Measurements from ENCODE around the gene ILDR1. TPM values are rescaled to one million over a fixed set of nuclear protein-coding genes. Genes with fewer than 3 reads are reported as not detected.

The ILDR1 gene
- total and polyA plus RNA-seq, 8 donors, result 4.1 to 9.8 (median 5.3) TPM

- no peak overlapping the region for H3K4me3 ChIP-seq
- no peak overlapping the region for H3K27ac ChIP-seq
- H3K27me3 ChIP-seq, result no peaks in the 10 kb centered on the region
- no peaks in the 10 kb centered on the region for H3K36me3 ChIP-seq
- peaks cover 0 to 13% of the 10 kb centered on the region in 2 donors for H3K4me1 ChIP-seq
- ATAC-seq (peak; percentile 33), DNase-seq (peak in 1 of 4 donors; percentile 10)
- intact Hi-C loops (cut with DNase I), result no loop called here
- no peak for TF ChIP-seq CTCF (IDR thresholded peaks at IDR 0.05)
- no peaks in the 10 kb centered on the region for H3K9me3 ChIP-seq
Observed at GRCh38 chr3:122004107-122004506, 17.9 kb downstream of the ILDR1 start.

GRCh38 chr3:122003606-122004005 lies 18.4 kb downstream of the ILDR1 start:
- Histone ChIP-seq H3K4me1 (peaks cover 0 to 18% of the 10 kb centered on the region in 2 donors), H3K36me3 (no peaks in the 10 kb centered on the region), H3K27me3 (no peaks in the 10 kb centered on the region), H3K9me3 (no peaks in the 10 kb centered on the region), H3K4me3 (no peak overlapping the region), H3K27ac (peak overlapping the region in 1 of 2 donors; percentile 15)
- no peak for TF ChIP-seq CTCF (IDR thresholded peaks at IDR 0.05)
- DNase-seq (no peak), ATAC-seq (no peak)
- intact Hi-C loops (cut with DNase I), result no loop called here

GRCh38 chr3:122003112-122003511 lies 18.9 kb downstream of the ILDR1 start:
- DNase-seq (no peak), ATAC-seq (no peak)

GRCh38 chr3:122002611-122003010 lies 19.4 kb downstream of the ILDR1 start:
- TF ChIP-seq CTCF (IDR thresholded peaks at IDR 0.05), result no peak
- no peak overlapping the region for H3K27ac ChIP-seq
- H3K9me3 ChIP-seq, result no peaks in the 10 kb centered on the region
- DNase-seq, result no peak
- H3K27me3 ChIP-seq, result no peaks in the 10 kb centered on the region
- no peak overlapping the region for H3K4me3 ChIP-seq
- peaks cover 0 to 27% of the 10 kb centered on the region in 2 donors for H3K4me1 ChIP-seq
- no peak for ATAC-seq
- intact Hi-C loops (cut with DNase I), result no loop called here
- H3K36me3 ChIP-seq, result no peaks in the 10 kb centered on the region

More at GRCh38 chr3:122003112-122003511, 18.9 kb downstream of the ILDR1 start:
- no peak for TF ChIP-seq CTCF (IDR thresholded peaks at IDR 0.05)
- Histone ChIP-seq H3K36me3 (no peaks in the 10 kb centered on the region), H3K4me3 (no peak overlapping the region), H3K4me1 (peaks cover 0 to 23% of the 10 kb centered on the region in 2 donors), H3K27me3 (no peaks in the 10 kb centered on the region), H3K9me3 (no peaks in the 10 kb centered on the region), H3K27ac (peak overlapping the region in 1 of 2 donors; percentile 15)
- intact Hi-C loops (cut with DNase I), result no loop called here

- Histone ChIP-seq H3K4me1 (peaks cover 0 to 34% of the 10 kb centered on the region in 2 donors), H3K4me3 (no peak overlapping the region), H3K9me3 (no peaks in the 10 kb centered on the region), H3K27me3 (no peaks in the 10 kb centered on the region), H3K27ac (no peak overlapping the region), H3K36me3 (no peaks in the 10 kb centered on the region)
- DNase-seq, result no peak
- no peak for TF ChIP-seq CTCF (IDR thresholded peaks at IDR 0.05)
- no peak for ATAC-seq
- intact Hi-C loops (cut with DNase I), result no loop called here
Observed at GRCh38 chr3:122001892-122002291, 20.2 kb downstream of the ILDR1 start.
